Activated naive CD8-positive, alpha-beta T cell treated with anti-CD3 and anti-CD28 coated beads, Interleukin-2, amount 50 U/mL, for 16 hours (primary cell): ENCODE data around the gene TRMO.

Experiments
- DNase-seq: peaks from one replicate; pipeline ENCODE4 v3.0.0-alpha.2; 2020; ENCODE audit warnings: low read depth, low spot score

Gene TRMO

GRCh38 chr9:97860451-97861147, 61.7 kb downstream of the TRMO start:
- no peak for DNase-seq

- no peak for DNase-seq
These were observed 63.0 kb downstream of the TRMO start for GRCh38 chr9:97859346-97859745.

GRCh38 chr9:97858826-97859225, 63.5 kb downstream of the TRMO start:
- no peak for DNase-seq

- no peak for DNase-seq
These were observed 63.9 kb downstream of the TRMO start for GRCh38 chr9:97858393-97858713.

- DNase-seq = no peak
These were observed 64.5 kb downstream of the TRMO start for GRCh38 chr9:97857606-97858392.

GRCh38 chr9:97856857-97857605, 65.3 kb downstream of the TRMO start:
- DNase-seq = no peak

- DNase-seq = no peak
These were observed 66.4 kb downstream of the TRMO start for GRCh38 chr9:97855899-97856298.

GRCh38 chr9:97855486-97855875, 66.8 kb downstream of the TRMO start:
- DNase-seq = no peak

- no peak for DNase-seq
These were observed 67.4 kb downstream of the TRMO start for GRCh38 chr9:97854696-97855485.
